ENCODE data around the gene THSD7B.
"Not testable (repeated sequence)": the region's sequence is repeated elsewhere in the genome, so short reads cannot be mapped to it uniquely, and the experiment has no call there.

Gene THSD7B

DNA sequence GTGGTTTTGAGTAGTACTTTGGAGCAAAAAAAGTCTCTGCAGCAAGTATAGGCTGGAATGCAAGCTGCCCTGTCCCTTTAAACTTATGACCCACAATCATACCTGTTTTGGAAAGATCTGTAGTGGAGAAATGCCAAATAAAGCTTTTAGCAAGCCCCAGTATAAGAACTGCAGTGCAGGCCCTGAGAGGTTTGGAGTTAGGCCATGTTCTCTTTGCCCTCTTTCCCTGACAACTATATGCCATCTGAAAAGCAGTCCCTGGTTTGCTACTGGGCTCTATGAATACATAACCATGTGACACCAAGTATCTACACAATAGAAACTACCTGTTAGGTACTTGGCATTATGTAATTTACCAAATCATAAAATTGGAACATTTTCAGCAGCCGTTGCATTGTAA lies 931.6 kb downstream of the THSD7B start:
- Histone ChIP-seq H3K79me2 (ENCODE audit: insufficient read depth, low read length) (no peaks in the 10 kb centered on the region), H3K4me2 (ENCODE audit: low read depth, low read length, poor library complexity, severe bottlenecking) (no peak overlapping the region), H3F3A (ENCODE audit: low read depth) (no peaks in the 10 kb centered on the region), H2AFZ (ENCODE audit: low read length) (no peak overlapping the region), H3K27me3 (ENCODE audit: insufficient read depth, low read length, poor library complexity, severe bottlenecking) (no peaks in the 10 kb centered on the region), H3K36me3 (ENCODE audit: insufficient read depth, low read length) (no peaks in the 10 kb centered on the region), H3K4me1 (ENCODE audit: insufficient read depth, low read length, poor library complexity, severe bottlenecking) (no peaks in the 10 kb centered on the region), H4K20me1 (ENCODE audit: insufficient read depth, low read length, poor library complexity, severe bottlenecking) (no peaks in the 10 kb centered on the region), H3K9me3 (ENCODE audit: insufficient read depth, low read depth, low read length) (no peaks in the 10 kb centered on the region), H3K4me3 (ENCODE audit: low read length, poor library complexity, severe bottlenecking) (no peak overlapping the region), H3K9me2 (replicated peaks; ENCODE audit: low read depth, low read length) (no peaks in the 10 kb centered on the region), H3K9ac (ENCODE audit: low read depth, low read length, poor library complexity, severe bottlenecking) (no peak overlapping the region)
- TF ChIP-seq, protein P1, sequence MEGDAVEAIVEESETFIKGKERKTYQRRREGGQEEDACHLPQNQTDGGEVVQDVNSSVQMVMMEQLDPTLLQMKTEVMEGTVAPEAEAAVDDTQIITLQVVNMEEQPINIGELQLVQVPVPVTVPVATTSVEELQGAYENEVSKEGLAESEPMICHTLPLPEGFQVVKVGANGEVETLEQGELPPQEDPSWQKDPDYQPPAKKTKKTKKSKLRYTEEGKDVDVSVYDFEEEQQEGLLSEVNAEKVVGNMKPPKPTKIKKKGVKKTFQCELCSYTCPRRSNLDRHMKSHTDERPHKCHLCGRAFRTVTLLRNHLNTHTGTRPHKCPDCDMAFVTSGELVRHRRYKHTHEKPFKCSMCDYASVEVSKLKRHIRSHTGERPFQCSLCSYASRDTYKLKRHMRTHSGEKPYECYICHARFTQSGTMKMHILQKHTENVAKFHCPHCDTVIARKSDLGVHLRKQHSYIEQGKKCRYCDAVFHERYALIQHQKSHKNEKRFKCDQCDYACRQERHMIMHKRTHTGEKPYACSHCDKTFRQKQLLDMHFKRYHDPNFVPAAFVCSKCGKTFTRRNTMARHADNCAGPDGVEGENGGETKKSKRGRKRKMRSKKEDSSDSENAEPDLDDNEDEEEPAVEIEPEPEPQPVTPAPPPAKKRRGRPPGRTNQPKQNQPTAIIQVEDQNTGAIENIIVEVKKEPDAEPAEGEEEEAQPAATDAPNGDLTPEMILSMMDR (conservative IDR thresholded peaks at IDR 0.05; ENCODE audit: low read length) = no peak

DNA sequence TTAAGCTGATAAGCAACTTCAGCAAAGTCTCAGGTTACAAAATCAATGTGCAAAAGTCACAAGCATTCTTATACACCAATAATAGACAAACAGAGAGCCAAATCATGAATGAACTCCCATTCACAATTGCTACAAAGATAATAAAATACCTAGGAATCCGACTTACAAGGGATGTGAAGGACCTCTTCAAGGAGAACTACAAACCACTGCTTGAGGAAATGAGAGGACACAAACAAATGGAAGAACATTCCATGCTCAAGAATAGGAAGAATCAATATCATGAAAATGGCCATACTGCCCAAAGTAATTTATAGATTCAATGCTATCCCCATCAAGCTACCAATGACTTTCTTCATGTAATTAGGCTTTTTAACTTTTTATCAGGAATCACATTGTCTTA lies 934.9 kb downstream of the THSD7B start:
- H3K4me2 ChIP-seq (ENCODE audit: low read depth, low read length, poor library complexity, severe bottlenecking); H3K36me3 ChIP-seq (ENCODE audit: insufficient read depth, low read length); H3K9me2 ChIP-seq (replicated peaks; ENCODE audit: low read depth, low read length): not testable (repeated sequence)

DNA sequence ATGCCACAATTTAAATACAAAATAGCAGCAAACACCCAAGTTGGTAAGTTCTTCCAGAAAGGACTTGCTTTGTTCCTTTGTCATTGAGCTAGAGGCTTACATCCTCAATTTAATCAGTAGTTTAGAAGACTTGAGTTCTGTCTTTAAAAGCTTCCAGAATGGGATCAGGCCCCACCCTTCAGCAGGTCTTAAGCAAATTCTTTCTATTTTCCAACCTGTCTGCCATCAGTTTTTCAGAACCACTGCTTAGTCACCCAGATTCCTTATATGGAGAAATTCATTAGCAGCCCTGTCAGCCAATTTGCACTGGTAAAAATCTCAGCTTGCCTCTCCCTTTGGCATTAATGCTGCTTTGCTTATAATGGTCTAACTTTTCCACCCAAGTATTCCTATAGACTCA lies 935.3 kb downstream of the THSD7B start:
- no peak overlapping the region for H3K4me3 ChIP-seq (ENCODE audit: low read length, poor library complexity, severe bottlenecking)
- TF ChIP-seq, protein P1 (conservative IDR thresholded peaks at IDR 0.05; ENCODE audit: low read length) = no peak
- no peak for TF ChIP-seq EZH2phosphoT487 (IDR thresholded peaks at IDR 0.05; ENCODE audit: borderline replicate concordance)

More for the DNA sequence above, 934.9 kb downstream of the THSD7B start:
- H3K4me3 ChIP-seq (ENCODE audit: low read length, poor library complexity, severe bottlenecking); H3F3A ChIP-seq (ENCODE audit: low read depth); H3K79me2 ChIP-seq (ENCODE audit: insufficient read depth, low read length); H3K9me3 ChIP-seq (ENCODE audit: insufficient read depth, low read depth, low read length); H2AFZ ChIP-seq (ENCODE audit: low read length); H4K20me1 ChIP-seq (ENCODE audit: insufficient read depth, low read length, poor library complexity, severe bottlenecking); H3K9ac ChIP-seq (ENCODE audit: low read depth, low read length, poor library complexity, severe bottlenecking); H3K4me1 ChIP-seq (ENCODE audit: insufficient read depth, low read length, poor library complexity, severe bottlenecking); H3K27me3 ChIP-seq (ENCODE audit: insufficient read depth, low read length, poor library complexity, severe bottlenecking): not testable (repeated sequence)

DNA sequence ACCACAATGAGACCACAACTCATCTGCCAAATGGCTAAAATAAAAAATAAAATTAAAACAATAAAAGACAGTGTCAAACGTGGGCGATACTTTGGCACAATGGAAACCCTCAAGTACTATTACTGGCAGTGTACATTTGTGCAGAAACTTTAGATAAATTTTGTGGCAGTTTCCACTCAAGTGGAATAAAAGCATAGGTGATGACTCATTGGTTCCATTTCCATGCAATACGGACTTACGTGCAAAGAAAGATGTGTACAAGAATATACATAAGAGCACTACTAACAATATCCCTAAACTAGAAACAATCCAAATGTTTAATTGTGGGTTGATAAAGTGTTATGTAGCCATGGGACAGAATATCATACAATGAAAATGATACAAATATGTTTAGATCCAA lies 940.0 kb downstream of the THSD7B start:
- H3K9me3 ChIP-seq (ENCODE audit: insufficient read depth, low read depth, low read length) = no peaks in the 10 kb centered on the region
- no peaks in the 10 kb centered on the region for H3F3A ChIP-seq (ENCODE audit: low read depth)
- H3K4me1 ChIP-seq (ENCODE audit: insufficient read depth, low read length, poor library complexity, severe bottlenecking) = no peaks in the 10 kb centered on the region
- no peaks in the 10 kb centered on the region for H3K27me3 ChIP-seq (ENCODE audit: insufficient read depth, low read length, poor library complexity, severe bottlenecking)
- no peaks in the 10 kb centered on the region for H3K9me2 ChIP-seq (replicated peaks; ENCODE audit: low read depth, low read length)
- no peak overlapping the region for H2AFZ ChIP-seq (ENCODE audit: low read length)
- no peaks in the 10 kb centered on the region for H3K79me2 ChIP-seq (ENCODE audit: insufficient read depth, low read length)
- no peak overlapping the region for H3K9ac ChIP-seq (ENCODE audit: low read depth, low read length, poor library complexity, severe bottlenecking)
- no peak overlapping the region for H3K4me2 ChIP-seq (ENCODE audit: low read depth, low read length, poor library complexity, severe bottlenecking)
- no peaks in the 10 kb centered on the region for H3K36me3 ChIP-seq (ENCODE audit: insufficient read depth, low read length)
- no peaks in the 10 kb centered on the region for H4K20me1 ChIP-seq (ENCODE audit: insufficient read depth, low read length, poor library complexity, severe bottlenecking)
- TF ChIP-seq, protein P1 (conservative IDR thresholded peaks at IDR 0.05; ENCODE audit: low read length) = no peak
- no peak for TF ChIP-seq EZH2phosphoT487 (IDR thresholded peaks at IDR 0.05; ENCODE audit: borderline replicate concordance)
- H3K4me3 ChIP-seq (ENCODE audit: low read length, poor library complexity, severe bottlenecking) = no peak overlapping the region

More for the DNA sequence above, 935.3 kb downstream of the THSD7B start:
- Histone ChIP-seq H3K27me3 (ENCODE audit: insufficient read depth, low read length, poor library complexity, severe bottlenecking) (no peaks in the 10 kb centered on the region), H2AFZ (ENCODE audit: low read length) (no peak overlapping the region), H3K36me3 (ENCODE audit: insufficient read depth, low read length) (no peaks in the 10 kb centered on the region), H3K9me2 (replicated peaks; ENCODE audit: low read depth, low read length) (no peaks in the 10 kb centered on the region), H3K9me3 (ENCODE audit: insufficient read depth, low read depth, low read length) (no peaks in the 10 kb centered on the region), H3K9ac (ENCODE audit: low read depth, low read length, poor library complexity, severe bottlenecking) (no peak overlapping the region), H3F3A (ENCODE audit: low read depth) (no peaks in the 10 kb centered on the region), H3K4me2 (ENCODE audit: low read depth, low read length, poor library complexity, severe bottlenecking) (no peak overlapping the region), H3K4me1 (ENCODE audit: insufficient read depth, low read length, poor library complexity, severe bottlenecking) (no peaks in the 10 kb centered on the region), H3K79me2 (ENCODE audit: insufficient read depth, low read length) (no peaks in the 10 kb centered on the region), H4K20me1 (ENCODE audit: insufficient read depth, low read length, poor library complexity, severe bottlenecking) (no peaks in the 10 kb centered on the region)

All from Loucy (cell line).